MG63 (cell line): Measurements from ENCODE around the gene AFTPH. TPM values are rescaled to one million over a fixed set of nuclear protein-coding genes. Genes with fewer than 3 reads are reported as not detected.

Source experiments
- DNase-seq: peaks from one replicate; pipeline ENCODE4 v3.0.0-alpha.2; 2020
- H3K27me3 ChIP-seq: fragments of 250-450 bp; sonication (Bioruptor Pico); 2 replicates; pipeline ENCODE4 v1.5.1; 2020; ENCODE audit warnings: mild to moderate bottlenecking, moderate library complexity
- H3K36me3 ChIP-seq: fragments of 250-450 bp; sonication (Bioruptor Pico); 2 replicates; pipeline ENCODE4 v1.5.1; 2020; ENCODE audit warnings: mild to moderate bottlenecking, moderate library complexity
- H3K4me3 ChIP-seq: fragments of 250-450 bp; sonication (Bioruptor Pico); 2 replicates; pipeline ENCODE4 v1.5.1; 2020; ENCODE audit warnings: mild to moderate bottlenecking, moderate library complexity
- H3K9me3 ChIP-seq: fragments of 250-450 bp; sonication (Bioruptor Pico); 2 replicates; pipeline ENCODE4 v1.5.1; 2020; ENCODE audit warnings: mild to moderate bottlenecking, moderate library complexity
- total RNA-seq: library from RNA; depleted of rRNA; stranded (reverse); fragments of >200 nt; shearing (Covaris generic); gene quantifications from 2 replicates; pipeline ENCODE4 v1.2.3, GENCODE V29; 2014; ENCODE audit warnings: low replicate concordance

The AFTPH gene
- total RNA-seq, 1 experiment from 2014 or later, result 16.0 TPM

DNA sequence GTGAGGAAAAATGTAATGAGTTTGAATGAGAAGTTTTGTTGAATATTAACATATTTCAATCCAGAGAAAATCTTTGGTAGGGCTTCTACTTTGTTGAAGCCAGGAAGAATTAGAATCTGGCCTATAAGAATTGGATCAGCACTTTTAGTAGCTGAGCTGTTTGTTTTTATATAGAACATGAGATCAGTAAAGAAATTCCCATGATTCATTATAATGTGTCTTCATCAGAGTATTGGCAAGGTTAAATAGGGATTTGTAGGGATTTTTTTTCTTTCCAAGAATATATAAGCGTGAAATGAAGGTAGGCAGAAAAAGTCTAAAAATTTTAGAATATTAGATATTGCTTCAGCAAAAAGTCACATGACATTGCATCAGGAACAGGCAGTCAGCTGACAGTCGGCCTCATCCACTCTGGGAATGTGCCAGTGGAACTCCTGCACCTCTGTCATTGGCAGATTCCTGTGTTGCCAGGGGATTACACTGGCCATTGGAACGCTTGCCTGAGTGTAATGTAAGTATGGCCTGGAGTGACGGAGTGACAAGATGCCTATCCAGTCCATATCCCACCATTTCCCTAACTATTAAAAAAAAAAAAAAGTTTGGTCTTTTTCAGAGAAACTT lies 69.0 kb downstream of the AFTPH start:
- no peaks in the 10 kb centered on the region for H3K27me3 ChIP-seq
- peaks cover 11% of the 10 kb centered on the region for H3K36me3 ChIP-seq
- no peak for DNase-seq
- no peaks in the 10 kb centered on the region for H3K9me3 ChIP-seq
- no peak overlapping the region for H3K4me3 ChIP-seq

GRCh38 chr2:64594226-64594989 lies 70.3 kb downstream of the AFTPH start:
- Histone ChIP-seq H3K27me3 (no peaks in the 10 kb centered on the region), H3K9me3 (no peaks in the 10 kb centered on the region), H3K4me3 (no peak overlapping the region), H3K36me3 (peaks cover 3% of the 10 kb centered on the region)
- peak; percentile 44 for DNase-seq

DNA sequence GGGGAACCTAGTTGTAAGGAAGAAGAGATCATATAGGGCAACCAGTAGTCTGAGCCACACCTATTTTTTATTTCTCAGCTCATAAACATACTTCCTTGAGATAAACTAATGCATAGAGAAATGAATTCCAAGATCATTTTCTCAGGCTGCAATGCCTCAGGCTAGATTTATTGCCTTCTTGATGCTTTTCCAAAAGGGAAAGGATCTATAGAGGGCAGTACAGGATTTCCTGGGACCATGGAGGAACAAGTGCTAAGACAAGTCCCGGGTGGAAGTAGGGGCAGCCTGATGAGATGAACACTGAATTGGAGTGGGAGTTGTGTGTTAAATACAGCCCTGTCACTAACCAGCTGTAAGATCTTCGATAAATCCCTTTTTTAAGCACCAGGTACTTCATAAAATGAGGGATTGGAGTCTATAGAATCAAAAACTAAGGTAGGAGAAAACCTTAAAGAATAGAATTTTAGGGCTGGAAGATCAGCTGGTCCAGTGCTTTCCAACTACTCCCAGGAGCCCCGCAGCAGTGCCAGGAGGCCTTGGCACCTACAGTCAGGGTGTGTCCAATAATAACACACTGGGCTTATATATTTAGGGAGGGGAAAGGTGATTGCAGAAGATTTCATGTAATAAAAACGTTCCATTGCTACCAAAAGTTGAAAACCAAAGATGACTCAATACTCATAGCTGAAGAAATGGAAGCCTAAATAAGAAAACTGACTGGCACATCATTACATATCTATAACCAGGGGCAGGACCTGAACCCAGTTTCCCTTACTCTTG lies 71.5 kb downstream of the AFTPH start:
- Histone ChIP-seq H3K27me3 (no peaks in the 10 kb centered on the region), H3K4me3 (no peak overlapping the region), H3K9me3 (no peaks in the 10 kb centered on the region), H3K36me3 (no peaks in the 10 kb centered on the region; the same call in 1 of the 2 replicates)
- DNase-seq, result peak; percentile 81

DNA sequence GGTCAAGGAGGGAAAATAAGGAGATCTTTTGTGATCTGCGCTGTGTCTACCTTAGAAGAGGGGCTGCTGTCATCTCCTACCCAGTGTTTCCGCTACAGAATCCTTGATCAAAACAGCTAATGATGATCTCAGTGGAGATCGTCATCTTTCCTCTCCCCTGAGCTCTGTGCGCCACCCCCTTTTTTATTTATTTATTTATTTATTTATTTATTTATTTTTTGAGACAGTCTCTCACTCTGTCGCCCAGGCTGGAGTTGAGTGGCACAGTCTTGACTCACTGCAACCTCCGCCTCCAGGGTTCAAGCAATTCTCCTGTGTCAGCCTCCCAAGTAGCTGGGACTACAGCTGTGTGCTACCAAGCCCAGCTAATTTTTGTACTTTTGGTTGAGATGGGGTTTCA lies 74.1 kb downstream of the AFTPH start:
- no peak for DNase-seq
- Histone ChIP-seq H3K27me3 (no peaks in the 10 kb centered on the region), H3K9me3 (no peaks in the 10 kb centered on the region), H3K4me3 (no peak overlapping the region), H3K36me3 (no peaks in the 10 kb centered on the region)

DNA sequence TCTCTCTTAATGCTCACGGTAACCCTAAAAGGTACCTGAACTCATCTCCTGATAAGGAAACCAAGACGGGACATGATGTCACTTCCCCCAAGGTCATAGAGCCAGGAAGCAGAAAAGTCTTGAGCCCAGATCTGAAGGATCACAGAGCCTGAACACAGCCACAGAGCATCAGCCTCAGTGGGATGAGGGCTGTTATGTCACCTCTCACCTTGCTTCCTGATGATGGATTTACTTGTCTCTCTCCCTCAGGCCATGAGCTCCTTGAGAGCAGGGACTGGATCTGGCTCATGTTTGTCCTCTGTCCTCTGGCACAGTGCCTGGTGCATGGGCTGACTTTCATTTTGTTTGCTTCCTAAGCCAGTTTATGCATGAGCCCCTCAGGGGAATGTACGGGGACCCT lies 75.3 kb downstream of the AFTPH start:
- no peak for DNase-seq
- no peaks in the 10 kb centered on the region for H3K9me3 ChIP-seq
- H3K36me3 ChIP-seq, result no peaks in the 10 kb centered on the region
- H3K4me3 ChIP-seq, result no peak overlapping the region
- H3K27me3 ChIP-seq, result no peaks in the 10 kb centered on the region

GRCh38 chr2:64601034-64601754 lies 77.1 kb downstream of the AFTPH start:
- Histone ChIP-seq H3K9me3 (no peaks in the 10 kb centered on the region), H3K27me3 (no peaks in the 10 kb centered on the region), H3K36me3 (no peaks in the 10 kb centered on the region), H3K4me3 (no peak overlapping the region)
- DNase-seq, result no peak

DNA sequence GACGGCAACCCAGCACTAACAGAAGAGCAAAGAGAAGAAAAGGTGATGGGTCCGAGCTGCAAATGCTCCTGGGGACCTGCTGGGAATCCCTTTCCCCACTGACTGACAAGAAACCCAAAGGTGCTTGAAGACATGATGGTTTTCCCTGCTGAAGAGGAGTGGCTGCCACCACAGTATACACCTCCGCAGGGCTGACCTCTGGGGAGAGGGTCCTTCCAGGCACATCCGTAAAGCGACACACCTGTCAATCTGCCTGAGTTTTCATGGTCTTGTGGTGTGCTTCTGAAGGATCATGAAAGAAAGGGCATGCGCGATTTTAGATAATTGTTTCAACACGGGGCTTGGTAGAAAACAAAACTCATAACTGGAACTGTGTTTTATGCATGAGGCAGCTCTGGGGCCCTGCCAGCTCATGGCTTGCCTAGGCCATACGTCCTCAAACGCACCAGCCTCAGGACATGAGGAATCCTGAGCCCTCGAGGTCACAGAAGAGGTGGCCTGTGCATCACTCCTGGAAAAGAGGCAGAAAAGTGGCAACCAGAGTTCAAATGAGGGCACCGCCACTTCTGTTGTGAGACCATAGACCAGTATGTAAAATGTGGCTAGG lies 77.8 kb downstream of the AFTPH start:
- Histone ChIP-seq H3K36me3 (no peaks in the 10 kb centered on the region), H3K9me3 (no peaks in the 10 kb centered on the region), H3K4me3 (no peak overlapping the region), H3K27me3 (no peaks in the 10 kb centered on the region)
- no peak for DNase-seq

DNA sequence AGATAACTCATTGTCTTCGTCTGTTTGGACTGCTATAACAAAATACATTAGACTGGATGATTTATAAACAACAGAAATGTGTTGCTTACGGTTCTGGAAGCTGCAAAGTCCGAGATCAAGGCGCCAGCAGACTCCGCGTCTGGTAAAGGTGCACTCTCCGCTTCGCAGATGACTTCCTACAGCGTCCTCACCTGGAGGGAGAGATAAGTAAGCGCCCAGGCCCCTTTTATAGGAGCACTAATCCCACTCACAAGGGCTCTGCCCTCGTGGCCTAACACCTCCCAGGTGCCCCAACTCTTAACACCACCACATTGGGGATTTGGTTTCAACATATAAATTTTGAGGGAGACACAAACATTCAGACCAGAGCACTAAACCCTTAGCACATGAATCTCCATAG lies 78.3 kb downstream of the AFTPH start:
- H3K27me3 ChIP-seq, result no peaks in the 10 kb centered on the region
- H3K9me3 ChIP-seq, result no peaks in the 10 kb centered on the region
- no peak for DNase-seq
- no peaks in the 10 kb centered on the region for H3K36me3 ChIP-seq
- H3K4me3 ChIP-seq, result no peak overlapping the region

DNA sequence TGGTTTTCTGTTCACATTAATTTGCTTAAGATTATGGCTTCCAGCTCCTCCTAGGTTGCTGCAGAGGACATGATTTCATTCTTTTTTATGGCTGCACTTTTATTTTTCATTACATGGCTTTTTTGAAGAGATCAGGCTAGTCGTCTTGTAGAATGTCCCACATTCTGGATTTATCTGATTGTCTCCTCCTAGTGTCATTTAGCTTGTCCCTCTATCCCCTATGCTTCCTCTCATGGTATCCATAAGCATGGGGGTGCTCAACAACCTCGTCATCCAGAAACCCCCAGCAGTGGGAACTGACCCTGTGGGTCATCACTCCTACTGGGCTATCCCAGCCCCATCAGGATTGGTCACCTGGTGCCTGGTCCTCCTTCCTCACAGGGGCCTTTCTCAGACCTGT lies 80.0 kb downstream of the AFTPH start:
- Histone ChIP-seq H3K27me3 (no peaks in the 10 kb centered on the region), H3K36me3 (no peaks in the 10 kb centered on the region), H3K9me3 (no peaks in the 10 kb centered on the region), H3K4me3 (no peak overlapping the region)
- DNase-seq, result no peak

DNA sequence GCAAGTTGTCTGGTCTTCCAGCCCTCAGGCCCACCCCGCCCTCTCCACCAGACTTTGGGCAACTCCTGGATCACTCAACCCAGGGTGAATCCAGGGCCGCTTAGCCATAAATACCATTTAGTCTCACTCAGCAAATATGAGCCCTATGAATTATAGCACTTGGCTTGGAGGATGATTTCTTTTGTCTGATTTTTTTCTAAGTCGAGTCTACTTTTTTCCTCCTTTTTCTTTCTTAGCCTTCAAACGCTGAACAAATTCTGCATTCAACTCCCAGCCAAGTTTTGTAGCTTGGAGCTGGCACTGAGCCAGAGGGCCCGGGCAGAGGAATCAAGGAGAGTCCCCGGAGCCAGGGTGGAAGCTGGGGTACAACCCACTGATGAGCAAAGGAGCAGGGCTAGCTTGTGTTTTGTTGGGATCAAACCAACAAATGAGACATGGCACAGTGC lies 80.9 kb downstream of the AFTPH start:
- peak; percentile 81 for DNase-seq
- no peaks in the 10 kb centered on the region for H3K36me3 ChIP-seq
- H3K27me3 ChIP-seq, result no peaks in the 10 kb centered on the region
- H3K9me3 ChIP-seq, result no peaks in the 10 kb centered on the region
- no peak overlapping the region for H3K4me3 ChIP-seq

- Histone ChIP-seq H3K27me3 (no peaks in the 10 kb centered on the region), H3K36me3 (no peaks in the 10 kb centered on the region), H3K4me3 (no peak overlapping the region), H3K9me3 (no peaks in the 10 kb centered on the region)
- DNase-seq, result no peak
These were observed 81.9 kb downstream of the AFTPH start for GRCh38 chr2:64605991-64606478.

GRCh38 chr2:64606479-64607363 lies 82.6 kb downstream of the AFTPH start:
- Histone ChIP-seq H3K36me3 (no peaks in the 10 kb centered on the region), H3K4me3 (no peak overlapping the region), H3K9me3 (no peaks in the 10 kb centered on the region), H3K27me3 (no peaks in the 10 kb centered on the region)
- DNase-seq, result peak; percentile 56

DNA sequence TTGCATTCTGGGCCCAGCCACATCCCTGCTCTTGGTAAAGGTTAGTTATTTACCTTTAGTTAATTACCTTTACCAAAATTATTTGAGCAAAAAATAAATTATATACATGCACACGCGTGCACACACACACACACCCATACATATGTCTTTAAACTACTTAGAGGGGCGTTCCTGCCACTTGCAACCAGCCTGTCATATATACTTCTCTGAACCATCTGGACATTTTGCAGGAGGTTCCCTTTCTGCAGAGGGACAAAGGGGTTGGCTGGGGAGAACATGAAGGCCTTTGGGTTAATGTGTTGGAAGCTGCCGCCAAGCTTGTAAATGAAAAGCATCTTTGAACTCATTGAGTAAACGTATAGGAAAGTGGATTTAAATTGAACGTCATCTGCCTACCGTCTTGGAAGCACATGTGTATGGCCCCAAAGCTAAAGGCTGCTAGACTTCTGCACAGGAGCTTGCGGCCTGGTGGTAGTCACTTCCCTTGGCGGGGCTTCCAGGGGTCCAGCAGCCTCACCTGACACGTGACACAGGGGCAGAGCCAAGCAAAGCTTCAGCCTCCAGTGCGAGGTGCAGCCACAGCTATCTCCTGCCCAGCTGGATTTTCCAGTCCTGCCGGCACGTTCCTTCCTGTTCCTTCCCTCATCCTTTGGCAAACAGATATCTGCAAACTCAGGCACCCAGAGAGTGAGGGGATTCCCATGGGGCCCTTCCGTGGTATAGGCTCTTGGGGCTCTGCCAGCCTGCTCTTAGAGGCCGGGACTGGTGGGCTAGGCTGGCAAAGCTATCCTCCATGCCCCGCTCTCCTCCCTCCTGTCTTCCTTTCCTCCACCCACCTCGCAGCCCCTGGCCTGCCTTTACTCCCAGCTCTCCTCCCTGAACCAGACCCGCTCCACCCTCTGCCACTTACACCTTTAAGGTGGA lies 83.5 kb downstream of the AFTPH start:
- H3K27me3 ChIP-seq, result no peaks in the 10 kb centered on the region
- DNase-seq, result no peak
- no peaks in the 10 kb centered on the region for H3K9me3 ChIP-seq
- no peaks in the 10 kb centered on the region for H3K36me3 ChIP-seq
- H3K4me3 ChIP-seq, result no peak overlapping the region

GRCh38 chr2:64608867-64609226 lies 84.7 kb downstream of the AFTPH start:
- H3K36me3 ChIP-seq, result no peaks in the 10 kb centered on the region
- DNase-seq, result no peak
- H3K9me3 ChIP-seq, result no peaks in the 10 kb centered on the region
- H3K27me3 ChIP-seq, result no peaks in the 10 kb centered on the region
- H3K4me3 ChIP-seq, result peak overlapping the region; percentile 23; the same call in 1 of the 2 replicates
